GM18519 (cell line): ENCODE results near the gene ATOX1.
"Not testable (repeated sequence)": the region's sequence is repeated elsewhere in the genome, so short reads cannot be mapped to it uniquely, and the experiment has no call there.

Source experiments
- ATAC-seq: cut with Tn5 transposase; IDR thresholded peaks from one replicate; pipeline ENCODE4 v1.9.1; 2021; ENCODE audit warnings: mild to moderate bottlenecking, moderate library complexity; ENCODE audit not compliant: unreplicated experiment, low FRiP score

The ATOX1 gene

GRCh38 chr5:151735646-151736045 lies 22.8 kb downstream of the ATOX1 start:
- no peak for ATAC-seq

DNA sequence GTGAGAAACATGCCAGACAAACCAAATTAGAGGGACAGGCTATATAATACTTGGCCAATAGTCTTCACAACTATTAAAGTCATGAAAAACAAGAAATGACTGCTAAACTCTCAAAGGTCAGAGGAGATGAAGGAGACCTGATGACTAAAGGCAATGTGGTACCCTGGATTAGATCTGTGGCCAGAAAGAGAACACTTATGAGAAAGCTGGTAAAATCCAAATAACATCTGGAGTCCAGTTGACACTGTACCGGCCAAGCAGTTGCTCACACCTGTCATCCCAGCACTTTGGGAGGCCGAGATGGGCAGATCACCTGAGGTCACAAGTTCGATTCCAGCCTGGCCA lies 24.4 kb downstream of the ATOX1 start:
- ATAC-seq = no peak

GRCh38 chr5:151733358-151734063 lies 24.9 kb downstream of the ATOX1 start:
- ATAC-seq = no peak

- ATAC-seq = no peak
These were observed 28.1 kb downstream of the ATOX1 start for GRCh38 chr5:151730381-151730780.

DNA sequence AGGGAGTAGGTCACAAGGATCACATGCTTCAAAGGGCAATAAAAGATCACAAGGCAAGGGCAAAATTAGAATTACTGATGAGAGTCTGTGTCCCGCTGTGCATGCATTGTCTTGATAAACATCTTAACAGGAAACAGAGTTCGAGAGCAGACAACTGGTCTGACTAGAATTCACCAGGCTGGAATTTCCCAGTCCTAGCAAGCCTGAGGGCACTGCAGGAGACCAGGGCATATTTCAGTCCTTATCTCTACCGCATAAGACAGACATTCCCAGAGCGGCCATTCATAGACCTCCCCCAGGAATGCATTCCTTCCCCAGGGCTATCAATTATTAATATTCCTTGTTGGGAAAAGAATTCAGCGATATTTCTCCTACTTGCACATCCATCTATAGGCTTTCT lies 28.8 kb downstream of the ATOX1 start:
- ATAC-seq = not testable (repeated sequence)

GRCh38 chr5:151724360-151724759 lies 34.1 kb downstream of the ATOX1 start:
- ATAC-seq = no peak

- no peak for ATAC-seq
These were observed 35.9 kb downstream of the ATOX1 start for GRCh38 chr5:151722546-151722945.

DNA sequence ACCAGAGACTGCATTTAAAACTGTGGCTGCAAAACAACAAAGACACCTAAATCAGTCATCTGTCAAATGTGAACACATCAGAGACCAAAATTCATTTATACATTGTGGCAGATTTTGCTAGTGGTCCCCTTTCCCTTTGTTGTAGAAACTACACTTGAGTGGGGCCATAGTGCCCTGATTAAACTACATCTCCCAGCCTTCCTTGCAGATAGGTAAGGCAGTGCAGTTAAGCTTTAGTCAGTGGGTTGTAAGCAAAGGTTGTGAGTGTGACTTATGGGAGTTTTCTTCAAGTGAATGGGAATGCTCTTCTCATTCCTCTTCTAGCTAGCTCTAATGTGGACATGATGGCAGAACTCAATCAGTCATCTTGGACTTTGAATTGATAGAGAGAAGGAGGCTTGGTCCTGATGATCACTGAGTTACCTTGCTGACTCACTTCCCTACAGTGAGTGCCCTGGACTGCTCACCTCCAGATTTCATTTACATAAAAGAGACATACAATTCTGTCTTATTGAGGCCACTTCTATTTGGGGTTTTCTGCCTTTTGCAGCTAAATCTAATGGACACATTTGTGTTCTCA lies 36.5 kb downstream of the ATOX1 start:
- no peak for ATAC-seq

GRCh38 chr5:151721087-151721646 lies 37.3 kb downstream of the ATOX1 start:
- peak; percentile 81 for ATAC-seq

DNA sequence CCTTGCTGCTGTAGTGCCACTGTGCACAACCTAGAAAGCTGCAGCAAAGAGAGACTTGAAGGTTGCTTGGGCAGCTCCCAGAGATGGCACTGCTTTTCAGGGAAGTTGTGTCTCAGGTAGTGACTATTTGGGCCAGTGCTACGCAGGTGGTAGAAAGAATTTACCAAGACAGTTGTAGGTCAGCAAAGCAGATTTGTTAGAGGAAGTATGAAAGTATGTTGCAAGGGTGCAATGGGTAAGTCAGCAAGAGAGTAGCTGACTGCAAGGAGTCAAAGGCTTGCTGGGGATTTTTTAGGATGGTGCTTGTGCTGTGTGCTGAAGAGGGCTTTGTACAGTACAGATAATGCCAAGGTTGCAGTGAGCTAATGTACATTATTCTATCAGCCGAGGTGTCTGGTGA lies 38.2 kb downstream of the ATOX1 start:
- ATAC-seq = no peak

DNA sequence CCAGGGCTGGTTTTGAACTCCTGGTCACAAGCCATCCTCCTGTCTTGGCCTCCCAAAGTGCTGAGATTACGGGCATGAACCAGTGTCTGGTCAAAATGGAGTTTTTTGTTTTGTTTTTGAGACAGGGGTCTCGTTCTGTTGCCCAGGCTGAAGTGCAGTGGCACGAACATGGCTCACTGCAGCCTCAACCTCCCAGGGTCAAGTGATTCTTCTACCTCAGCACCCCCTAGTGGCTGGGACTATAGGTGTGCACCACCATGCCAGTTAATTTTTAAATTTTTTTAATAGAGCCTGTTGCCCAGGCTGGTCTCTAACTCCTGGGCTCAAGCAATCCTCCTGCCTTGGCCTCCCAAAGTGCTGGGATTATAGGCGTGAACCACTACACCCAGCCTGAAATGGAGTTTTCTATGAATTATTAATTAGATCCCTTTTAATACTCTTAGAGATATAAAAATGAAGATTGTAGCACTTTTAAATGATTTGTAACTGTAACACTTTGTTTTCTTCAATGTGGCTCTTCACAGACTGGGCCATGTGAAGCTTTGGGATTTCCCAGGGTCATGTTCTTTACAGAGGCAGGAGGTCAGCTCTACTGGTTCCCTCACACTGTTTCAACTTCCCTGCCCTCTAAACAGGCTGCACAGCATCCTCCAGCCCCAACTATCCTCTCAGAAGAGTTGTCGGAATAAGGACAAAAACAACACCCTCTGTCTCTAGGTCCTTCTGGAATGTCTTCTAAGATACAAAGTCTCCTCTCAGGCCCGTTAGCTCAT lies 39.0 kb downstream of the ATOX1 start:
- ATAC-seq = no peak

- no peak for ATAC-seq
These were observed 39.8 kb downstream of the ATOX1 start for GRCh38 chr5:151718646-151719045.

DNA sequence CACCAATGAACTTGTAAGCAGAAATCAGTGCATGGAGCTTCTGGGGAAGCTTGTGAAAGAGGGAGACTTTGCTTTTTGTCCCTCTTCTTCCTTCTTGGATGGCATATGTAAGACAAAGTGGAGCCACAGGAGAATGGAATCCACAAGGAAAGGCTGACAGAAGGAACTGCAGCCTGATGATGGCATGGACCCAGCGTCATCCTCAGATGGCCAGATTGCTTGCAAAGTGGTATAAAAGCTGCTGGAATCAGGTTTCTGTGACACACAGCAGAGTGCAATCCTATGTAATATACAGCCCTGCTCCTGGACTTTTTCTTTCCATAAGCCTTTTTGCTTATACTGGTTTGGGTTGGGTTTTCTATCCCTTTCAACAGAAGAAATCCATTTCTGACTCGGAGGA lies 40.3 kb downstream of the ATOX1 start:
- ATAC-seq = no peak

GRCh38 chr5:151717416-151717815 lies 41.0 kb downstream of the ATOX1 start:
- ATAC-seq = no peak

DNA sequence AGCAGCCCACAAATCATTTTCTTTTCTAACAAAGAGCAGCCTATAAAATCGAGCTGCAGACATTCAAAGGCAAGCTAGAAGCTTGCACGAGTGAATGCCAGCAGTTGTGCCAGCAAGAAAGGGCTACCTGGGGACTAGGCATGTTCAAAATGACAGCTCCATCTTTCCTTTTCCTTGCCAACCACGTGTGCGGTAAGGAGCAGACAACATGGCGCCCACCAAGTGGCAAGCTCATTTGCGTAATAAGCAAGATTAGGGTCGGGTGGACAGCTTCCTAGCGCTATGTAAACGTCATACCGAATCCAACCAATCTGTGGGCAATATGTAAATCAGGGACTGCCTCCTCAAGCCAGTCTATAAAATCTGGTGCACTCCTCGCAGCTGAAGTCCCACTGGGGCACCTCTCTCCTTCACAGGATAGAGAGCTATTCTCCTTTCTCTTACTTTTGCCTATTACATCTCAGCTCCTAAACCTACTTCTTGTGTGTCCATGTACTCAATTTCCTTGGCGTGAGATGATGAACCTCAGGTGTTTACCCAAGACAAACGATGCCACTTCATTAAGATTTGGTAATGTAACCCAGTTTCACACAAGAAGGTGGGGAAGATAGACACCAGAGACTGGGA lies 49.2 kb downstream of the ATOX1 start:
- ATAC-seq = no peak

GRCh38 chr5:151708126-151708525 lies 50.3 kb downstream of the ATOX1 start:
- ATAC-seq = no peak

GRCh38 chr5:151707567-151707966 lies 50.9 kb downstream of the ATOX1 start:
- no peak for ATAC-seq

- ATAC-seq = no peak
These were observed 51.5 kb downstream of the ATOX1 start for GRCh38 chr5:151706906-151707305.

- no peak for ATAC-seq
These were observed 54.7 kb downstream of the ATOX1 start for GRCh38 chr5:151703780-151704179.

- peak; percentile 85 for ATAC-seq
These were observed 55.2 kb downstream of the ATOX1 start for GRCh38 chr5:151703227-151703626.

DNA sequence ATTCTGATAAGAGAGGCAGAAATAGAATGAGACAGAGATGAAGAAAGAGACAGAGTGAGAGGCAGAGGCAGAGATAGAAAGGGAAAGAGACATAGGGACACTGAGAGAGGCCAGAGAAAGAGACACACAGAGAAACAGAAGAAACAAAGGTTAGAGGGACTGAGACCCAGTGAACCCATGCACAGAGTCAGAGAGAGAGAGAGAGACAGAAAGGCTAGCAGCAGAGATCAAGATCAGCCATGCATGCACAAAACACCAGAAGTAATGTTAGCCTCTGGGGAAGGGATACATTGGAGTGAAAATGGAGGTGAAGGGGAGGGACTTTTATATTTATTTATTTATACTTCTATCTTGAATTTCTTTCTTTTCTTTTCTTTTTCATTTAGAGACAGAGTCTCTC lies 57.6 kb downstream of the ATOX1 start:
- peak; percentile 40 for ATAC-seq
